Kidney (tissue), 14 donors: ENCODE results near the gene MAD1L1. TPM values are rescaled to one million over a fixed set of nuclear protein-coding genes. Genes with fewer than 3 reads are reported as not detected.

Experiments
- DNase-seq, 5 donors: peaks; one replicate each; pipeline ENCODE4 v3.0.0-alpha.2; 2013 to 2020
- FAIRE-seq: peaks from 2 replicates; lab custom pipeline; 2012; peaks lifted over from hg19 to GRCh38; lab: Jason Lieb, UNC
- H3K27ac ChIP-seq, 2 donors: one replicate each; pipeline ENCODE4 v1.7.0; 2013; ENCODE audit warnings: low read depth in 2 of 2, low read length in 2 of 2, inconsistent platforms in 1 of 2
- H3K27me3 ChIP-seq: one replicate; pipeline ENCODE4 v1.7.1; 2013; ENCODE audit warnings: low read length, inconsistent platforms; ENCODE audit not compliant: control insufficient read depth, insufficient read depth
- H3K36me3 ChIP-seq, 3 donors: one replicate each; pipeline versions ENCODE4 v1.7.0 to v1.7.1; 2013; ENCODE audit warnings: low read length in 3 of 3, control low read depth in 1 of 3, inconsistent platforms in 1 of 3; ENCODE audit not compliant: insufficient read depth in 3 of 3, control insufficient read depth in 2 of 3
- H3K4me1 ChIP-seq, 3 donors: one replicate each; pipeline versions ENCODE4 v1.7.0 to v1.7.1; 2013; ENCODE audit warnings: low read length in 3 of 3, inconsistent platforms in 1 of 3, low read depth in 1 of 3; ENCODE audit not compliant: control insufficient read depth in 2 of 3, insufficient read depth in 2 of 3
- H3K4me3 ChIP-seq, 3 donors: one replicate each; pipeline versions ENCODE4 v1.7.0 to v1.8.1; 2013; ENCODE audit warnings: low read length in 3 of 3, control low read depth in 1 of 3, inconsistent platforms in 1 of 3
- H3K9ac ChIP-seq, 3 donors: one replicate each; pipeline versions ENCODE4 v1.7.0 to v1.7.1; 2013; ENCODE audit warnings: low read length in 3 of 3, control low read depth in 1 of 3, inconsistent platforms in 1 of 3
- H3K9me3 ChIP-seq, 3 donors: one replicate each; pipeline versions ENCODE4 v1.7.0 to v1.7.1; 2013; ENCODE audit warnings: low read length in 3 of 3, control low read depth in 1 of 3, inconsistent platforms in 1 of 3; ENCODE audit not compliant: control insufficient read depth in 2 of 3, insufficient read depth in 1 of 3
- CTCF ChIP-seq: IDR thresholded peaks from 3 replicates; pipeline ENCODE4 v1.5.1; 2012; ENCODE audit warnings: mild to moderate bottlenecking, moderate library complexity, borderline replicate concordance; ENCODE audit not compliant: insufficient read depth; ENCODE audit errors: extremely low read depth
- intact Hi-C: fragments of 100-400 bp; cut with DNase I; formaldehyde crosslinking; loops from one replicate; pipeline ENCODE4 v1.11.1; 2022
- polyA plus RNA-seq: library from polyadenylated mRNA; stranded (reverse); fragments of 350-450 nt; fragmentation: Illumina TruSeq; extraction: RNeasy Lipid Tissue Mini Kit (QIAGEN cat#74804); gene quantifications from one replicate; pipeline ENCODE4 v1.2.3, GENCODE V29; 2014; ENCODE audit warnings: low read depth, low replicate concordance; ENCODE audit not compliant: insufficient read depth
- total RNA-seq: library from RNA; stranded (reverse); fragmentation: NEBNext Ultra II Directional; extraction: Animal tissue kit (Norgen Biotek cat#: 25700); gene quantifications from one replicate; pipeline ENCODE4 v1.2.1, GENCODE V29; 2021
- donor health status: control.
- donor health status: control.
- donor health status: control.
- donor health status: control.
- donor health status: control.
- donor health status: DM: yes; HTN: yes; CAD: no.
- donor health status: Normal renal cell carcinoma (clear cell type).

MAD1L1 gene
- total and polyA plus RNA-seq, 2 donors from 2014 or later = 33.2 to 45.2 TPM

- H3K27ac ChIP-seq = no peak overlapping the region
- no peaks in the 10 kb centered on the region for H3K9me3 ChIP-seq
- no peak overlapping the region for H3K4me3 ChIP-seq
- H3K4me1 ChIP-seq = no peaks in the 10 kb centered on the region
- no peaks in the 10 kb centered on the region for H3K27me3 ChIP-seq
- intact Hi-C loops = no loop called here
- H3K9ac ChIP-seq = no peak overlapping the region
- no peak for FAIRE-seq
- no peak for TF ChIP-seq CTCF
- DNase-seq = no peak
- H3K36me3 ChIP-seq = no peaks in the 10 kb centered on the region
These were observed 156.1 kb downstream of the MAD1L1 start for GRCh38 chr7:2076649-2077064.

- no peaks in the 10 kb centered on the region for H3K36me3 ChIP-seq
- H3K4me1 ChIP-seq = no peaks in the 10 kb centered on the region
- no peak for TF ChIP-seq CTCF
- FAIRE-seq (no peak), DNase-seq (no peak)
- intact Hi-C loops = no loop called here
- no peaks in the 10 kb centered on the region for H3K9me3 ChIP-seq
- no peak overlapping the region for H3K9ac ChIP-seq
- H3K27me3 ChIP-seq = no peaks in the 10 kb centered on the region
- no peak overlapping the region for H3K4me3 ChIP-seq
- no peak overlapping the region for H3K27ac ChIP-seq
These were observed 156.9 kb downstream of the MAD1L1 start for GRCh38 chr7:2075811-2076210.

- no peaks in the 10 kb centered on the region for H3K9me3 ChIP-seq
- no peak for TF ChIP-seq CTCF
- no peak overlapping the region for H3K4me3 ChIP-seq
- H3K36me3 ChIP-seq = no peaks in the 10 kb centered on the region
- DNase-seq (no peak), FAIRE-seq (no peak)
- intact Hi-C loops = no loop called here
- no peak overlapping the region for H3K9ac ChIP-seq
- no peaks in the 10 kb centered on the region for H3K4me1 ChIP-seq
- H3K27ac ChIP-seq = no peak overlapping the region
- H3K27me3 ChIP-seq = no peaks in the 10 kb centered on the region
These were observed 158.1 kb downstream of the MAD1L1 start for GRCh38 chr7:2074691-2075090.

- DNase-seq (no peak), FAIRE-seq (no peak)
- peaks cover 0 to 2% (median 0%) of the 10 kb centered on the region in 3 donors for H3K36me3 ChIP-seq
- H3K27ac ChIP-seq = no peak overlapping the region
- no peaks in the 10 kb centered on the region for H3K9me3 ChIP-seq
- no peaks in the 10 kb centered on the region for H3K4me1 ChIP-seq
- intact Hi-C loops = no loop called here
- no peaks in the 10 kb centered on the region for H3K27me3 ChIP-seq
- no peak overlapping the region for H3K9ac ChIP-seq
- no peak overlapping the region for H3K4me3 ChIP-seq
- no peak for TF ChIP-seq CTCF
These were observed 159.9 kb downstream of the MAD1L1 start for GRCh38 chr7:2072798-2073197.
